ENCODE data around the gene MCC. TPM values are rescaled to one million over a fixed set of nuclear protein-coding genes. Genes with fewer than 3 reads are reported as not detected.

MCC gene
- polyA plus RNA-seq, 1 donor: 33.2 TPM

DNA sequence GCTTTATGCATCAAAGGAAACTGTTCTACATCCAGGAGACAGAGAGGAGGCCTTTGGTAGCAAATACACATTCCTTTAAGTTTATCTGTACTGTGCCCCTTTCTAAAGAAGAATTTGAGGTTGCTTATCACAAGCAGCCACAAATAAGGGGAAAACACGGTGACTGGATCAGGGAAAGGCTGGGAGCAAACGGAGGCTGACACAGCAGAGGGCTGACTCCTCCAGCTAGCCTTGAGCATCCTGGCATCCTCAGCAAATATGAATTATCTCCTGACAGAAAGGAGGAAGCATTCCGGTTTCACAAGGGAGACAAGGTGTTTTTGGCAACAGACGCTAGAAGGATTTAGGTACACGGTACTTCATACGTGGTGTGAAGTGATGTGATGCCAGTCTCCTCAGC is 378.1 kb downstream of the MCC start:
- DNase-seq: no peak

DNA sequence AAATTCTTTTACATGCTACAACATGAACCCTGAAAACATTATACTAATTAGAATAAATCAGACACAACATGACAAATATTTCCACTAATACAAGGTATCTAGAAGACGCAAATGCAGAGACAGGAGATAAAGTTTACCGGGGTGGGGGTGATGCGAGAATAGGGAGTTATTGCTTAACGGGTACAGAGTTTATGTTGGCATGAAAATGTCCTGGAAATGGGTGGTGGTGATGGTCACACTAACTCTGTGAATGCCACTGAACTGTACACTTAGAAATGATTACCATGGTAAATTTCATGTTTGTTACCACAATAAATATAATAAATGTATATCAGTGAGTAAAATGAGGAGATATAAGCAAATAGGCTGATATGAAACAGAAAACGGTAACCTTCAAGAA is 378.9 kb downstream of the MCC start:
- no peak for DNase-seq

DNA sequence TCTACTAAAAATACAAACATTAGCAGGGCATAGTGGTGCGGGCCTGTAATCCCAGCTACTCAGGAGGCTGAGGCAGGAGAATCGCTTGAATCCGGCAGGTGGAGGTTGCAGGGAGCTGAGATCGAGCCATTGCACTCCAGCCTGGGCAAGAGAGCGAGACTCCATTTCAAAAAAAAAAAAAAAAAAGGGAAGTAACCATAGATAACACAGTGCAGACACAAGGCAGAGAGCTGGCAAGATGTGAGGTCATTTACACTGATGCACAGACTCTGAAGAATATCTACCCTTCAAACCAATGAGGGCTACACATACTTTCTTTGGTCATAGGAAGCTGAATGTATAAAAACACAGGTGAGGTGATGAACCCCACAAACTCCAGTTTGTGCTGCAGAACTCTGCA is 379.8 kb downstream of the MCC start:
- no peak for DNase-seq

DNA sequence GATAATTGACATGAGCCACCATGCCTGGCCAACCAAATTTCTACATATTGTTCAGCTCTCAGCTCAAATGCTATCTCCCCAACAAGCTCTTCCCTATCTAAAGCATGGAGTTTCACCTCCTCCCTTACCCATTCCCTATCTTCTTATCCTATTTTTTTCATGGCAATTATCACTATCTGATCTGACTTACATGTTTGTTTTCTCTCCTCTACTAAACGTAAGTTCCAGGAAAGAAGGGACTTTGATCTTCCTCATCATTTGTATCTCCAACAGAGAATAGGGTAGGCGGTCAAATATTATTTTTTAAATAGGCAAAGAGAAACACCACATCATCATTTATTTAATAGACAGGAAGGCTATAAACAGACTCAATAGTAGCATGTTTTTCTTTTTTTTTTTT is 381.4 kb downstream of the MCC start:
- DNase-seq: no peak

DNA sequence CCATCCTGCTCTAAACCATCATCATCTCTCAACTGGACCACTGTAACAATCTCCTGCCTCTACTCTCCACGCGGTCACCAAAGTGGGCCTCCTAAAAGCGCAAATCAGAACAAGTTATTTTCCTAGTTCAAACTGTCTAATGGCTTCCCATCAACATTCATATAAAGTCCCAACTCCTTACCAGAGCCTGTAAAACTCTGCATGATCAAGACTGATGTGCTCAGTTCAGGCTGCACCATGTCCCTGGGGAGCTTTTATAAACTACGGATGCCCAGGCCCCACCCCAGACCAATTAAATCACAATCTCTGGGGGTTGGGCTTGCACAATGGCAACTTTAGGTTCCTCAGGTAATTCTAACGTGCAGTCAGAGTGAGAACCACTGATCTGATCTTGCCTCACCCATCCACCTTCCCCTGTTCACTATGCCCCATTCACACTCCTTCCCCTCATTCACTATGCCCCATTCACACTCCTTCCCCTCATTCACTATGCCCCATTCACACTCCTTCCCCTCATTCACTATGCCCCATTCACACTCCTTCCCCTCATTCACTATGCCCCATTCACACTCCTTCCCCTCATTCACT is 382.5 kb downstream of the MCC start:
- no peak for DNase-seq

DNA sequence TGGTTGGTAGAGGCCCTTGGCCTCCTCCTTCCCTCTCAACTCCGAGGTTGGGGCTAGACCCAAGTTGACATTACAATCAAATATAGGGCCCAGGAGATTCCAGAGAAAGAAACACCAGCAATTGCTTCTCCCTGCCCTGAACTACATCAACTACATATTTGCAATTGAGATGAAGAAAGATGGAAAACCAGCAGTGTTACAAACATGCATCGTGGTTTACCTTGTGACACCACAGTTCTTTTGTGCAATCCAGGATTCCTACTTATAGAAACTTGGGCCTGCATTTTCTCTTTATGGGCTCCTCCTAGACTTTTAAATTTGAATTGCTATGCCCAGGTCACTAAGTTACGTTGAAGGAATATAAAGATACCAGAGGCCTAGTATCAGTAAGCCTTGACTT is 384.9 kb downstream of the MCC start:
- DNase-seq: no peak

DNA sequence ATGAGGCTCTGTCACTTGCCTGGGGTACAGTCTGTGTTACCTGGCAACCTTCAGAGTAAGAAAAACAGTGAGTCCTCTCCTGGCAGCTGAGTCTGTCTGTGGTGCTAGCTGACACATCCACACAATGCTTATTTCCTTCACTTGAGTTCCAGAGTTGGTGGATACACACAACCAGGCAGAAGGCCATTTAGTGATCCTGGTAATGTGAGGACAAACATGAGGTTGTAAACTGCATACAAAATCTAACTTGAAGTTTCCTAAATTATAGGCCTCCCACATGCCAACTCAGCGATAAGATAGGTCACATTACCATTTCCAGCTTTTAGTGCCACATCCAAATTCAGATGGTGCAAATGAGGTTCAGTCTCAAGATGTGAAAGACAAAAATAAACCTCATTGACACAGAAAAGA is 386.1 kb downstream of the MCC start:
- DNase-seq: no peak

DNA sequence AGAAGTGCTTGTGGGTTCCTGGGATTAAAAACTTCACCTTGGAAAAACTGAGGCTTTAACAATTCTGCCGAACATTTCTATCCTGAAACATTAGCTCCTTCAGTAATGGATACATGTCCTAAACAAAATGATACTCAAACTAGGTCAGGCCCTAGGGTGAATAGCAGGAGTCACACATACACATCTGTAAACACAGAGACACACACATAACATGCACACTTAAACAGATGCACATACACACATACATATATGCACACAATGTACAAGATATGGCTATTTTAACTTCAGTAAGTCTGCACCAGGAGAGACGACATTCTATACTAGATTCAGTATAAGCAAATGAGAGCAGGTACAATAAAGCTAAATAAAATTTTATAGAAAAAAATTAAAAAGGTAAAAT is 387.3 kb downstream of the MCC start:
- DNase-seq: no peak

DNA sequence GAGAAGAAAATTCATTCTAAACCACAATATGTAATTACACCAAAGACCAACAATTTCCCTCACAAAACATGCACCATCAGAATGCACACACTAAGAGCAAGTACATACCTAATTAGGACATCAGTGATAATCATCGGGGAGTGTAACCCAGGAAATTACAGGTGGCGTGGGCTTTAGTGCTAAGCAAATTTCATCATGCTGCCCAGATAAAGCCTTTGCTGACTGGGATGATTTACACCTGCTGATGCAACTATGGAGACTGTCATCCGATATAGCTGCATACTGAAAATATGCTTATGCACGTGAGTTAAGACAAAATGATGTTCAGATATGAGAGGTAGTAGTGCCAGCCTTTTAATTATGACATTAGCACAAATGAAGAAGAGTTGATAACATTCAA is 388.4 kb downstream of the MCC start:
- DNase-seq: no peak

DNA sequence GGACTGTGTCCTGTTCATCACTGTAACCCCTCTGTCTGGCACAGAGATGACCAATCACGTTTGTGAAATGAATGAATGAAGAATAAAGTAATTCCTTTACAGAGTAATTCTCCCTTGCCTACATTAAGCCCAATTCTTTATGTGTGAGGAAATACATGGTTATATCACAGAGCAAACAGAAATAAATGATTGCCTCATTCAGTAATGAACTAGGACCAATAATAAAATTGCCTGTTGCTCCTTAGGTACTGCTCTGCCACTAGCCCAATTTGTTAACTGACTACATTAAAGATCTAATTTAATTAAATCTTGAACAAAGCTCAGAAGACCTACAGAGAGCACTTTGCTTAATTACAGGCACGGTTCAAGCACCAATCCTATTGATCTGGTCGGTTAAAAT is 389.9 kb downstream of the MCC start:
- no peak for DNase-seq

DNA sequence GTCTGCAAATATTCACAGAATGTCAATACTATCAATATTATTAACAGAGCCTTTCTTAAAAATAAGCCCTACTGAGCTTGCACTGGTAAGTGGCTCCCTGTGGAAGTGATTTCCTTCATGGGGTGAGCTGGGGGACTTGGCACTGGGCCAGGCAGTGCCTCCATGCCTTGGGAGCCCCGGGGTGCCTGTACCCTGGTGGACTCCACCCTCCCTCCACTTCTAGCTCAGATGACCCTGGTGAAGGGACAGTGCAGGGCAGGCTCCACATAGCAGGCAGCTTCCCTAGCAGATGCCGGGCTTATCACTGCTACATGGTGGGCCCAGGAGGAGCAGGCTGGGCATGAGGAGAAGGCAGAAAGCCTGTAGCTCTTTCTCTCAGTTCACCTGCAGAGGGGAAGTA is 392.4 kb downstream of the MCC start:
- DNase-seq: no peak

DNA sequence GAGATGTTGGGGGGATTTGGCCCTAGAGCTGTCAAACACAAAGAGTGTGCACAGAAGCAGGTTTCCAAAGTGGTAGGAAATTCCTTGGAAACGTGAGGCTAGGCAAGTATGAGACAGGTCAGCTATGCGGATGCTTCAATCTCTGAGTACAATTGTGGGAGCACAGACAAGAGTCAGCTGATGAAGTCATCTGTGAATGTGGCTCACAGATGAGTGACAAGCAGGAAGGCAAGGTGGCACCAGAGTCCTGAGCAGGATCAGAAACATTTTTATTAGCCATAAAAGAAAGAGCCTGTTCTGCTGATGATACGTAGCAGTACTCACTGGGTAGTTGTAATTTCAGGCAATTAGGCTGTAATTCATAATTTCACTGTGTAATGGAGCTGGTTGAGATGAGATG is 394.7 kb downstream of the MCC start:
- no peak for DNase-seq

DNA sequence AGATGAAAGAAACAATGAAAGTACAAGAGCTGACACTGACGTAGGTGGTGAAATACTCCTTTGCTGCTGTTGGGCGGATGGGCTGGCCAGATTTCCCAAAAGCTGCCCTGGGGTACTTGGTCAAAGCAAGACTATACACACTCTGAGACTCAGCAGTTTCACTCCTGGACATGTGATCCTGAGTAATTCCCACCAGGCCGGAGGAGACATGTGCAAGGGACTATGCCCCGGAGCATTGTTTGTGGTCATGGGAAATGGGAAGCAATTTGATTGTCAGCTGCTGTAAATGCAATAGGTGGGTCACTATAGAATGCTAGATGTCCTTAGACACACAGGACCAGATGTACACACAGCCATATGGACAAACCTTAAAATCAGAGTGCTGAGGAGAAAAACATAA is 395.6 kb downstream of the MCC start:
- DNase-seq: no peak

DNA sequence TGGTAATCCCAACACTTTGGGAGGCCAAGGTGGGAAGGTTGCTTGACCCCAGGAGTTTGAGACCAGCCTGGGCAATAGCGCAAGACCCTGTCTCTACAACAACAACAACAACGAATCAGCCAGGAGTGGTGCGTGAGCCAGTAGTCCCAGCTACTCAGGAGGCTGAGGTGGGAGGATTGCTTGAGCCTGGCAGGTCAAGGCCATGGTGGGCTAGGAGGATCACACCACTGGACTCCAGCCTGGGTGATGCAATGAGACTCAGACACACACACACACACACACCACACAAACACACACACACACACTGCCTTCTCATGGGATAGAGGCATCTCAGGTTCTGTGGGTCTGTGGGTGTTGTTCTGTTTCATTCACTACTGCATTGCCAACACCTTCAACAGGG is 396.6 kb downstream of the MCC start:
- no peak for DNase-seq

DNA sequence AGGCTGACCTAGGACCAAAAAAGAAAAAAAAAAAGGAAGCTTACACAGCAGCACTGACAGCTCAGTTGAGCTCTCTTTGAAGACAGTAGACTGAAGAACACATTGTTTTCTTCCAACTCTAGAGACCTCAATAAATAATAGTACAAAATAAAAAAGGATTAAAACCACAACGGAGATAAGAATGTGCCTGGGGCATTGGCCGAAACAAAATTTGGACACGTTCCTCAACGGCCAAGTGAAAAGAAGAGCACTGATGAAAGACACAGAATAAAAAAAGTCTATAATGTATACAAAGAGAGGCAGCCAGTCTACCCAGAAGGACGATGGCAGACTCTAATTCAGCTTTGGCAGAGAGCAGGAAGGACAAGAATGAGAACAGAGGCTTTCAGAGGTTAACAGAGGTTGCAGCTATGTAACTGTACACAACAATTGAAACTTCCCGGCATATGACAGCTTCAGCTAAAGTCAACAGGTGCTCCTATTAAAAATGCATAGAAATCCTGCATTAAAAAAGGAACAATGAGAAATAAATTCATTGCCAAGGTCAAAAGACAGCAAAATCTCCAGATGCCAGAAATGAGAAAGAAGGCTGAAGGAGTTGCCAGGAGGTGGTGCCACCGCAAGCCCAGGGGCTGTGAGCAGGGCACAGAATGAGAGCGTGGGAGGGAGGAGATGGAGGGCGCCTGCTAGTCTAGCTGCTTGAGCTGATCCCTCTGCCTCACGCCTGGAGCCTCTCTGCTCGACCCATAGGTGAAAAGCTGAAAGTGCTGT is 397.7 kb downstream of the MCC start:
- DNase-seq: no peak

DNA sequence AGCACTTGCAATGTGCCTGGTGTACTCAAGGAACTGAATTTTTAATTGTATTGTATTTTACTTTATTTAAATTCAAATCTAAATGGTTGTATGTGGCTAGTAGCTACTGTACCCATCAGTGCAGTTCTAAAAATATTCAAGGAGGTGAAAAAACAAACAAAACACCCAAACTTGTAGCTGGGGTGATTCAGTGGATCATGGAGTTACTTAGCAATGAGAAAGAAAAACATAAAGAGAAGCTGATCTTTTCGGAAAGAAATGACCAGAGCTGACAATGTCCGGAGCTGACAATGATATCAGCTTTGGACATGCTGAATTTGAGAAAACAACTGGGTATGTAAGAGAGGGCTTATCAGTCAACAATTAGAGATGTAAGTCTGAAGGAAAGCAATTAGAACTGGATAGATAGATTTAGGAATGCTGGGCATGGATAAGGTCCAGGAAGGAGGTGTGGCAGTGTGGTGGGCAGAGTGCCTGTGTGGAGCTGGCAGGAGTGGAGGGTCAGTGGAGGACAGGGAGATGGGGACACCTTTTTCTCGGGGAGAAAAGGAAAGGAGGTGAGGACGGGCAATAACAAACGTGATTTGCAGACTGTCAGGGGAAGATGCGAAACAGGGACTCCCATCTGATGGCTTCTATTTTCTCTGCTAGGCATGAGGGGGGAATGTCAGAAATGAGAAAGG is 398.5 kb downstream of the MCC start:
- DNase-seq: no peak

DNA sequence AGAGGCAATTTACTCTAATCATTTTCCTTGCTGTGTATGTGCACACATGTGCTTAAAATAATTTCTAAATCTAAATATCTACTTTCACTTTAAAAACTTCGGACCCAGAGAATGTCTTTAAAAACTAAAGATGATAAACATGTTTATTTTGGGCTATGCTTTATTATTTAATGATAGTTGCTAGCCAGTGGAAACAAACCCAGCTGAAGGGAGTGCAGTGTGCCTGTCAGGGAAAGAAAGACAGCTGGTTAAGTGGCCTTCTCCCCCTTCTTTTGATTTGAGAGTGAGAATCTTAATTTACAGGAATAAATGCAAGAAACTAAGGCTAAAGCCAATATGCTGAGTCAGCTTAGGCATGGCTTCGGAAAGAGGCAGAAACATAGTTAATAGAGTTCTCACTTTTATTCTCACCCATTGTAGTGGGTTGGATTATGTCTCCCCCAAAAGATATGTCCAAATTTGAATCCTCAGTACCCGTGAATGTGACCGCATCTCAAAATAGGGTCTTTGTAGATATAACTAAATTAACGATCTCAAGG is 400.2 kb downstream of the MCC start:
- DNase-seq: peak; percentile 51

DNA sequence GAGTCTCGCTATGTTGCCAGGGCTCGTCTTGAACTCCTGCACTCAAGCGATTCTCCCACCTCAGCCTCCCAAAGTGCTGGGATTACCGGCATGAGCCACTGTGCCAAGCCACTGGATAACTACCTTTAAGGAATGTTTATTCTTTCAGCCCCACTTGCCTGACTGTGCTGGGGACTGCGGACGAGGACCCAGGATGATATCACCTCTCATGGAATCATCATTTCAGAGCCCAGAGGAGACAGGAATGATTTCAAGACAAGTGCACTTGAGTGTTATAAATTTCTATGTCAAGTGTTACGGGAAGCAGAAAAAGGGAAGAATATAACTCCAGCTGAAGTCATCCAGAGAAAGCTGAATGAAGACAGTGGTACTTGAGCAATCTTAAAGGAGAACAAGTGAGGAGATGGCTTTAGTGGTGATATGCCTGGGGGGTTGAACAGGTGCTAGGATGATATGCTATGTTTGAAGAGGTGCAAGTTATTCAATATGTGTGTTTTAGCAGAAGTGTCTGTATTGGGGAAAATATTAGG is 402.3 kb downstream of the MCC start:
- no peak for DNase-seq

DNA sequence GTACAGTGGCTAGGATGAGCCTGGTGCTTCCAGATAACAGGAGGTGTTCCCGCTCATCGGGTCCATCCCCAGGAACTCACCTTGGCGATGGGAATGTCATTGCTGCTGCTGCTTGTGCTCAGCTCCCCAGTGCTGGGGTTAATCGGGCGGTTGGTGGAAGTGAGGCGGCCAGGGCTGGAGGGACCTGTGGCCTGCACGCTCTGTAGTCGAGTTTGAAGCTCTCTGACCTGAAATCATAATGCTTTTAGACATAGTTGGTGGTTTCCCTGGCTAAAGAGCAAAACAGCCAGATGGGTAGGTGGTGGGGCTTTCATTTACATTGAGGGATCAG is 403.2 kb downstream of the MCC start:
- no peak for DNase-seq

DNA sequence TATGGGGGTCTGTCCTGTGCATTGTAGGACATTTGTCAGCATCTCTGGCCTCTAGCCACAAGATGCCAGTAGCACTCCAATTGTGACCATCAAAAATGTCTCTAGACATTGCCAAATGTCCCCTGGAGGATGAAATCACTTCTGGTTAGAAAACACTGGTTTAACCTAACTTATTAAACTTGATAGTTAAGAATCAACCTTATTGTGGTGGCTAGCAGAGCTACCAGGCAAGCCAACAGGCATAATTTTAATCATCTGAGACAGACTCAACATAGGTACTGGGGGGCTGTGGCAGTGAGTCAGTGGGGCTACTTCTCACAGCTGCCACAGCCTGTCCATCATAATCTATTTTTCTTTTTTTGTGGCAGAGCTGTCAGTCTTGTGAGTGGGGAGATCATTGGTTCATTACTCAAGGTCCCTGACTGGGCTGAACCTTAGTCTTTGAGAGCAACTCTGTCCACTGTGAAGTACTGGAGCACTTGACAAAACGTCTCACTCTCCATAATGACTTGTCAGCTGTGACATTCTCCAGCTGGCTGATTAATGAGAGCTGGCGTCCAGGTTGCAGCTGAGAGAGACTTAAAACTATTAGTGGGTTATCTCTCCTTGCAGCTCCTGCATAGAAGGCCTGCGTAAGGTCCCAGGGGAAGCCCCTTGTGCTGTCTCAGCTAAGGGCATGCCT is 403.7 kb downstream of the MCC start:
- DNase-seq: peak; percentile 72

DNA sequence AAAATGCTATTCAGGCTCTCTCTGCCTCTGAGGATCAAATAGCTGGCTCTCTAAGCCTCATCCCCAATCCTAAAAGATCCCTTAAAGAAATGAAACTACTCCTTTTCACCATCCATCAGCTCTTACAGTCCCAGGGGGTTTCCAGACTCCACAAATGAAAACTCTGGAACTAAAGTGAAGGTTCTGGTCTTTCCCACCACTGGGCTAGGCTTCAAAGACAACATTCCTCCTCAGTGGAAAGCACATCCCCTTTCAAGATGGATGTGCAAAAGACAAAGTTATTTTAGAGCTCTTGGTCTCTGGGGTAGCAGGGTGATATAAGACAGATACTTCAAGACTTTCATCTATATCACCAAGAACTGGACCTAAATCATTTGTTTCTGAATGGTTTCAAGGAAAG is 404.8 kb downstream of the MCC start:
- DNase-seq: no peak

DNA sequence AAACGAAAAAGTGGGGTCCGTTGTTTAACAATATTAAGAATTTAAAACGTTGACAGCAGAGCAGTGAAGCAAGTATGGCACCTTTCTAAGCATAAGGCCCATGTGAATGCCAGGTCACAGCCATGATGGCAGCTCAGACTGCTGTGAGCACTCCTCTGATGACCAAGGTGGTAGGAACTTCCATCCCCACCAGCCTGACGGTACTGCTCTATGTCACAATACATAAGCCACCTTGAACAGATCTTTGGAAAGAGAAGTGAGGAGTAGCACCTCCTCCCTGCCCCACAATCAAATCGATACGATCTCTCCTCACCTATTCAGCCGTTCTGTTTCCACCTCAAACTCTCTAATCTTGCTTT is 405.7 kb downstream of the MCC start:
- no peak for DNase-seq

Measured in left kidney (tissue), 2 donors.